Mesenchymal stem cell (in vitro differentiated cells and primary cell): ENCODE results near the gene HSPA9.

Experiments used
- DNase-seq: peaks from one replicate; pipeline ENCODE4 v3.0.0-alpha.2; 2013
- H2AFZ ChIP-seq: one replicate; pipeline ENCODE4 v1.6.1; 2013; ENCODE audit warnings: low read depth, mild to moderate bottlenecking, control low read depth, inconsistent platforms, low read length, moderate library complexity
- H2AK5ac ChIP-seq: 2 replicates; pipeline ENCODE4 v1.6.1; 2013; ENCODE audit warnings: low read length, moderate library complexity, mild to moderate bottlenecking, inconsistent platforms; ENCODE audit not compliant: severe bottlenecking
- H2BK120ac ChIP-seq: one replicate; pipeline ENCODE4 v1.6.1; 2013; ENCODE audit warnings: low read depth, mild to moderate bottlenecking, inconsistent platforms, low read length, moderate library complexity
- H2BK12ac ChIP-seq, 2 experiments: one replicate each; pipeline ENCODE4 v1.6.1; 2013; ENCODE audit warnings: inconsistent platforms in 2 of 2, low read length in 2 of 2, mild to moderate bottlenecking in 2 of 2, moderate library complexity in 2 of 2, control low read depth in 1 of 2
- H2BK15ac ChIP-seq: one replicate; pipeline ENCODE4 v1.6.1; 2013; ENCODE audit warnings: mild to moderate bottlenecking, low read depth, inconsistent platforms; ENCODE audit not compliant: poor library complexity, severe bottlenecking
- H2BK5ac ChIP-seq: 2 replicates; pipeline ENCODE4 v1.6.1; 2013; ENCODE audit warnings: low read depth, mild to moderate bottlenecking, low read length, control low read depth, inconsistent platforms; ENCODE audit not compliant: poor library complexity, severe bottlenecking
- H3K14ac ChIP-seq, 2 experiments: one replicate each; pipeline ENCODE4 v1.6.1; 2013; ENCODE audit warnings: inconsistent platforms in 2 of 2, low read length in 2 of 2, control low read depth in 1 of 2, mild to moderate bottlenecking in 1 of 2, moderate library complexity in 1 of 2
- H3K18ac ChIP-seq, 2 experiments: one replicate each; pipeline ENCODE4 v1.6.1; 2013; ENCODE audit warnings: inconsistent platforms in 2 of 2, low read length in 2 of 2, control low read depth in 1 of 2, low read depth in 1 of 2, mild to moderate bottlenecking in 1 of 2
- H3K23ac ChIP-seq, 2 experiments: one replicate each; pipeline ENCODE4 v1.6.1; 2013; ENCODE audit warnings: inconsistent platforms in 2 of 2, low read length in 2 of 2, mild to moderate bottlenecking in 2 of 2, moderate library complexity in 2 of 2, control low read depth in 1 of 2
- H3K27ac ChIP-seq: 2 replicates; pipeline ENCODE4 v1.5.1; 2013; ENCODE audit warnings: mild to moderate bottlenecking, moderate library complexity, low read length, control low read depth, inconsistent platforms; ENCODE audit not compliant: poor library complexity, severe bottlenecking
- H3K27me3 ChIP-seq, 2 experiments: 2 replicates each; pipeline versions ENCODE4 v1.6.1 to v1.7.0; 2013; ENCODE audit warnings: low read length in 2 of 2, mild to moderate bottlenecking in 2 of 2, moderate library complexity in 2 of 2, control low read depth in 1 of 2, inconsistent platforms in 1 of 2; ENCODE audit not compliant: control insufficient read depth in 1 of 2, insufficient read depth in 1 of 2
- H3K36me3 ChIP-seq, 2 experiments: 2 replicates each; pipeline versions ENCODE4 v1.6.1 to v1.7.0; 2013; ENCODE audit warnings: low read length in 2 of 2, control low read depth in 1 of 2, inconsistent platforms in 1 of 2, low read depth in 1 of 2, mild to moderate bottlenecking in 1 of 2; ENCODE audit not compliant: insufficient read depth in 2 of 2, control insufficient read depth in 1 of 2
- H3K4ac ChIP-seq, 2 experiments: one replicate each; pipeline ENCODE4 v1.6.1; 2013; ENCODE audit warnings: inconsistent platforms in 2 of 2, low read length in 2 of 2, mild to moderate bottlenecking in 2 of 2, moderate library complexity in 2 of 2, control low read depth in 1 of 2, low read depth in 1 of 2
- H3K4me1 ChIP-seq: 2 replicates; pipeline ENCODE4 v1.6.1; 2013; ENCODE audit warnings: low read depth, low read length, control low read depth; ENCODE audit not compliant: control insufficient read depth, insufficient read depth
- H3K4me2 ChIP-seq: 2 replicates; pipeline ENCODE4 v1.6.1; 2013; ENCODE audit warnings: low read length, mild to moderate bottlenecking, inconsistent platforms; ENCODE audit not compliant: poor library complexity, severe bottlenecking
- H3K4me3 ChIP-seq, 2 experiments: 2 replicates each; pipeline versions ENCODE4 v1.5.1 to v1.7.0; 2013; ENCODE audit warnings: low read length in 2 of 2, mild to moderate bottlenecking in 2 of 2, control low read depth in 1 of 2, low read depth in 1 of 2; ENCODE audit not compliant: insufficient read depth in 1 of 2
- H3K79me1 ChIP-seq: replicated peaks from 2 replicates; pipeline ENCODE4 v1.6.1; 2013; ENCODE audit warnings: mild to moderate bottlenecking, control low read depth, low read length, inconsistent platforms; ENCODE audit not compliant: poor library complexity, severe bottlenecking
- H3K9ac ChIP-seq: 2 replicates; pipeline ENCODE4 v1.7.0; 2013; ENCODE audit warnings: mild to moderate bottlenecking, low read length, moderate library complexity
- H3K9me3 ChIP-seq: 2 replicates; pipeline ENCODE4 v1.7.0; 2013; ENCODE audit warnings: mild to moderate bottlenecking, low read length; ENCODE audit not compliant: control insufficient read depth
- H4K8ac ChIP-seq: one replicate; pipeline ENCODE4 v1.6.1; 2013; ENCODE audit warnings: inconsistent platforms, mild to moderate bottlenecking, low read length, moderate library complexity
- H4K91ac ChIP-seq: one replicate; pipeline ENCODE4 v1.6.1; 2013; ENCODE audit warnings: mild to moderate bottlenecking, low read length, inconsistent platforms
- WGBS: methylation state at CpG from one replicate; pipeline ENCODE4 v1.1.7; 2013; ENCODE audit warnings: mixed read lengths; 5-methylcytosine and 5-hydroxymethylcytosine counted together

The HSPA9 gene

GRCh38 chr5:138565100-138565821 lies 9.9 kb downstream of the HSPA9 start:
- H2BK120ac ChIP-seq = no peak overlapping the region
- H2BK15ac ChIP-seq = no peak overlapping the region
- no peaks in the 10 kb centered on the region for H3K9me3 ChIP-seq
- no peak overlapping the region for H4K8ac ChIP-seq
- H3K4me3 ChIP-seq = no peak overlapping the region
- peaks cover 6% of the 10 kb centered on the region for H3K4me1 ChIP-seq
- no peak for DNase-seq
- H3K27ac ChIP-seq = no peak overlapping the region
- H3K4me2 ChIP-seq = no peak overlapping the region
- H3K36me3 ChIP-seq = peaks cover 39 to 95% of the 10 kb centered on the region in 2 experiments
- H3K27me3 ChIP-seq = no peaks in the 10 kb centered on the region
- H4K91ac ChIP-seq = no peak overlapping the region
- H3K79me1 ChIP-seq = peaks cover 15% of the 10 kb centered on the region
- no peak overlapping the region for H2AK5ac ChIP-seq
- no peak overlapping the region for H3K4ac ChIP-seq
- no peak overlapping the region for H3K14ac ChIP-seq
- H2AFZ ChIP-seq = no peak overlapping the region
- H3K9ac ChIP-seq = no peak overlapping the region
- no peak overlapping the region for H3K18ac ChIP-seq
- no peak overlapping the region for H3K23ac ChIP-seq
- 97% methylated on average over 5 of the region's 7 CpGs for WGBS
- no peak overlapping the region for H2BK5ac ChIP-seq
- no peak overlapping the region for H2BK12ac ChIP-seq

- H4K8ac ChIP-seq = no peak overlapping the region
- no peak overlapping the region for H3K4me3 ChIP-seq
- H3K18ac ChIP-seq = no peak overlapping the region
- H2AK5ac ChIP-seq = no peak overlapping the region
- H4K91ac ChIP-seq = no peak overlapping the region
- H3K4me2 ChIP-seq = no peak overlapping the region
- H2BK5ac ChIP-seq = no peak overlapping the region
- peaks cover 40 to 95% of the 10 kb centered on the region in 2 experiments for H3K36me3 ChIP-seq
- no peak overlapping the region for H3K14ac ChIP-seq
- no peak overlapping the region for H2BK120ac ChIP-seq
- H2AFZ ChIP-seq = no peak overlapping the region
- WGBS = 93% methylated on average over 9 of the region's 9 CpGs
- H3K9me3 ChIP-seq = no peaks in the 10 kb centered on the region
- no peak for DNase-seq
- H3K4me1 ChIP-seq = peaks cover 6% of the 10 kb centered on the region
- H2BK12ac ChIP-seq = no peak overlapping the region
- no peak overlapping the region for H3K23ac ChIP-seq
- no peaks in the 10 kb centered on the region for H3K27me3 ChIP-seq
- no peak overlapping the region for H2BK15ac ChIP-seq
- no peak overlapping the region for H3K9ac ChIP-seq
- peaks cover 19% of the 10 kb centered on the region for H3K79me1 ChIP-seq
- no peak overlapping the region for H3K27ac ChIP-seq
- H3K4ac ChIP-seq = no peak overlapping the region
Measured at GRCh38 chr5:138564242-138564641, 11.0 kb downstream of the HSPA9 start.

- H3K36me3 ChIP-seq = peaks cover 44 to 95% of the 10 kb centered on the region in 2 experiments
- no peak overlapping the region for H3K27ac ChIP-seq
- no peak overlapping the region for H2BK120ac ChIP-seq
- H3K4me1 ChIP-seq = peaks cover 6% of the 10 kb centered on the region
- no peak overlapping the region for H2AFZ ChIP-seq
- no peak overlapping the region for H3K4ac ChIP-seq
- no peak overlapping the region for H3K14ac ChIP-seq
- no peak overlapping the region for H2BK12ac ChIP-seq
- no peak for DNase-seq
- H3K23ac ChIP-seq = no peak overlapping the region
- H3K9ac ChIP-seq = no peak overlapping the region
- H4K8ac ChIP-seq = no peak overlapping the region
- H4K91ac ChIP-seq = no peak overlapping the region
- no peak overlapping the region for H3K4me2 ChIP-seq
- H3K18ac ChIP-seq = no peak overlapping the region
- no peaks in the 10 kb centered on the region for H3K9me3 ChIP-seq
- no peak overlapping the region for H2AK5ac ChIP-seq
- H3K4me3 ChIP-seq = no peak overlapping the region
- 94% methylated on average over 3 of the region's 3 CpGs for WGBS
- peaks cover 20% of the 10 kb centered on the region for H3K79me1 ChIP-seq
- H3K27me3 ChIP-seq = no peaks in the 10 kb centered on the region
- no peak overlapping the region for H2BK15ac ChIP-seq
- no peak overlapping the region for H2BK5ac ChIP-seq
Measured at GRCh38 chr5:138563340-138564118, 11.7 kb downstream of the HSPA9 start.

- Histone ChIP-seq H3K9me3 (no peaks in the 10 kb centered on the region), H2BK5ac (no peak overlapping the region), H3K4me1 (no peaks in the 10 kb centered on the region), H2BK12ac (no peak overlapping the region), H2AK5ac (no peak overlapping the region), H2BK120ac (no peak overlapping the region), H4K91ac (no peak overlapping the region), H3K18ac (no peak overlapping the region), H3K4ac (no peak overlapping the region), H3K36me3 (peaks cover 41 to 95% of the 10 kb centered on the region in 2 experiments), H3K27me3 (no peaks in the 10 kb centered on the region), H3K23ac (no peak overlapping the region), H3K27ac (no peak overlapping the region), H3K14ac (no peak overlapping the region), H3K79me1 (peaks cover 28% of the 10 kb centered on the region), H3K9ac (no peak overlapping the region), H4K8ac (no peak overlapping the region), H3K4me2 (no peak overlapping the region), H3K4me3 (no peak overlapping the region), H2AFZ (no peak overlapping the region), H2BK15ac (no peak overlapping the region)
- 98% methylated on average over 5 of the region's 6 CpGs for WGBS
- DNase-seq = no peak
Measured at GRCh38 chr5:138560971-138561370, 14.2 kb downstream of the HSPA9 start.
